HG02642 (cell line): Measurements from ENCODE around the gene GJB3.
"Not testable (repeated sequence)": the region's sequence is repeated elsewhere in the genome, so short reads cannot be mapped to it uniquely, and the experiment has no call there.

ENCODE experiments used
- ATAC-seq: cut with Tn5 transposase; IDR thresholded peaks from one replicate; pipeline ENCODE4 v1.9.1; 2021; ENCODE audit warnings: mild to moderate bottlenecking; ENCODE audit not compliant: unreplicated experiment, poor library complexity

GJB3 gene

GRCh38 chr1:34784751-34785221 lies 3.8 kb downstream of the GJB3 start:
- no peak for ATAC-seq

- no peak for ATAC-seq
Measured at GRCh38 chr1:34785231-34785874, 4.3 kb downstream of the GJB3 start.

GRCh38 chr1:34785875-34786470 lies 5.0 kb downstream of the GJB3 start:
- ATAC-seq: no peak

GRCh38 chr1:34786521-34787325 lies 5.7 kb downstream of the GJB3 start:
- no peak for ATAC-seq

- no peak for ATAC-seq
Measured at GRCh38 chr1:34787461-34788420, 6.7 kb downstream of the GJB3 start.

- ATAC-seq: no peak
Measured at GRCh38 chr1:34790985-34791384, 10.0 kb downstream of the GJB3 start.

- no peak for ATAC-seq
Measured at GRCh38 chr1:34792424-34792823, 11.4 kb downstream of the GJB3 start.

- no peak for ATAC-seq
Measured at GRCh38 chr1:34792868-34793727, 12.1 kb downstream of the GJB3 start, which contains the start of gene GJA4. GJA4 (plus strand) TSS chr1:34792999; CDS start chr1:34794214, 1,215 bp downstream.

GRCh38 chr1:34794001-34794789 lies 13.2 kb downstream of the GJB3 start:
- ATAC-seq: no peak

- ATAC-seq: no peak
Measured at GRCh38 chr1:34794790-34795180, 13.8 kb downstream of the GJB3 start.

GRCh38 chr1:34795916-34796315 lies 14.9 kb downstream of the GJB3 start:
- ATAC-seq: no peak

GRCh38 chr1:34796990-34797389 lies 16.0 kb downstream of the GJB3 start:
- no peak for ATAC-seq

GRCh38 chr1:34800214-34800613 lies 19.2 kb downstream of the GJB3 start:
- ATAC-seq: no peak

- ATAC-seq: no peak
Measured at GRCh38 chr1:34803770-34804169, 22.8 kb downstream of the GJB3 start.

GRCh38 chr1:34806396-34806795 lies 25.4 kb downstream of the GJB3 start:
- ATAC-seq: no peak

- ATAC-seq: no peak
Measured at GRCh38 chr1:34808051-34808810, 27.2 kb downstream of the GJB3 start.

- not testable (repeated sequence) for ATAC-seq
Measured at GRCh38 chr1:34810781-34811180, 29.8 kb downstream of the GJB3 start.

GRCh38 chr1:34816332-34816731 lies 35.3 kb downstream of the GJB3 start:
- ATAC-seq: no peak
